Central memory CD8-positive, alpha-beta T cell (primary cell): ENCODE measurements around the gene C6orf62.
A peak's percentile ranks its signal among the peaks of the same experiment; 100 is the strongest.
"Not testable (repeated sequence)": the region's sequence is repeated elsewhere in the genome, so short reads cannot be mapped to it uniquely, and the experiment has no call there.

ENCODE experiments used
- ATAC-seq: fragments of 150-1000 bp; cut with Tn5 transposase; replicated peaks from 2 replicates; pipeline ENCODE4 v1.10.0; 2022; ENCODE audit warnings: mild to moderate bottlenecking, moderate FRiP score, moderate number of reproducible peaks; ENCODE audit not compliant: poor library complexity, severe bottlenecking; ENCODE audit errors: extremely low read depth
- DNase-seq, 2 donors: peaks; one replicate each; pipeline ENCODE4 v3.0.0; 2021; ENCODE audit warnings: low spot score in 2 of 2
- H3K27ac Mint-ChIP-seq: one replicate; pipeline ENCODE4 v1.8.0; 2022; ENCODE audit warnings: low read depth, mild to moderate bottlenecking, moderate library complexity, mixed read lengths
- H3K27me3 Mint-ChIP-seq: one replicate; pipeline ENCODE4 v1.8.0; 2022; ENCODE audit warnings: mixed read lengths
- H3K36me3 Mint-ChIP-seq: one replicate; pipeline ENCODE4 v1.8.0; 2022; ENCODE audit warnings: mild to moderate bottlenecking, moderate library complexity, mixed read lengths; ENCODE audit not compliant: insufficient read depth
- H3K4me1 Mint-ChIP-seq: one replicate; pipeline ENCODE4 v1.8.0; 2022; ENCODE audit warnings: mixed read lengths
- H3K4me3 Mint-ChIP-seq: one replicate; pipeline ENCODE4 v1.8.0; 2022; ENCODE audit warnings: mild to moderate bottlenecking, moderate library complexity, mixed read lengths
- H3K9me3 Mint-ChIP-seq: one replicate; pipeline ENCODE4 v1.8.0; 2022; ENCODE audit warnings: mixed read lengths

Gene C6orf62

DNA sequence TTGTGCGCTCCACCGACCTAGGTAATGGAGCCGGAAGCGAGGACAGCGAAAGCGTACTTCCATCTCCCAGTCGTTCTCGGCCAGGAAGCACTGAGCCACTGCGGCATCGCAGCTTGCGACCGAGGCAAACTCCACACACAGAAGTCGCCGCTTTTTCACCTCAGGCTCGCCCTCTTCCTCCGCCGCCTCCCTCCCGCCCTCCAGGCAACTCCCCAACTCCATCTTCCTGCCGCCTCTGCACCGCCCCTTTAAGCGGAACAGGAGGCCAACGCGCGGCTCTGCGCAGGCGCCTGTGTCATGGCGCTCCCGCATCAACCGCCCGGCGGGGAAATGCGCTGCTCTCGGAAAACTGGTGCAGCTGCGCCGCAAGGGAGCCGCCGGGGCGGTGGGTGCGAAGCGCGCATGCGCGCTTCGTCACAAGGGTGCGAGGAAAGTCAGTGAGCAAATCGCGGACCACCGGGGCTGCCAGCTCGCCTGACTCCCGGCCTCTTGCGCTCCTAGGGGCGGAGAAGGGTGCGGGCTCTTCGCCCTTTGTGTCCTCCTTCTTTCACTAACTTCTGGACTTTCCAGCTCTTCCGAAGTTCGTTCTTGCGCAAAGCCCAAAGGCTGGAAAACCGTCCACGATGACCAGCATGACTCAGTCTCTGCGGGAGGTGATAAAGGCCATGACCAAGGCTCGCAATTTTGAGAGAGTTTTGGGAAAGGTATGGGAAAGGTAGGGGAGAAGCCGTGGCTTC, 52.1 kb downstream of the C6orf62 start, which contains the start of the genes ACOT13 and TDP2:
Gene ACOT13 (plus strand): TSS at position 437 of the 737 bp plus-strand sequence. CDS start 187 bp downstream, at position 624.
Gene TDP2 (minus strand): TSS at position 259 of the 737 bp plus-strand sequence. CDS start 37 bp downstream, at position 222.
- Mint-ChIP-seq H3K27me3 (no peaks in the 10 kb centered on the region), H3K4me1 (peaks cover 67% of the 10 kb centered on the region), H3K36me3 (peaks cover 29% of the 10 kb centered on the region), H3K4me3 (peak within 1 kb of the TSS; percentile 98), H3K9me3 (no peaks in the 10 kb centered on the region), H3K27ac (peak within 1 kb of the TSS; percentile 96)
- ATAC-seq (peak; percentile 92), DNase-seq (peak; percentile 90 to 95)

DNA sequence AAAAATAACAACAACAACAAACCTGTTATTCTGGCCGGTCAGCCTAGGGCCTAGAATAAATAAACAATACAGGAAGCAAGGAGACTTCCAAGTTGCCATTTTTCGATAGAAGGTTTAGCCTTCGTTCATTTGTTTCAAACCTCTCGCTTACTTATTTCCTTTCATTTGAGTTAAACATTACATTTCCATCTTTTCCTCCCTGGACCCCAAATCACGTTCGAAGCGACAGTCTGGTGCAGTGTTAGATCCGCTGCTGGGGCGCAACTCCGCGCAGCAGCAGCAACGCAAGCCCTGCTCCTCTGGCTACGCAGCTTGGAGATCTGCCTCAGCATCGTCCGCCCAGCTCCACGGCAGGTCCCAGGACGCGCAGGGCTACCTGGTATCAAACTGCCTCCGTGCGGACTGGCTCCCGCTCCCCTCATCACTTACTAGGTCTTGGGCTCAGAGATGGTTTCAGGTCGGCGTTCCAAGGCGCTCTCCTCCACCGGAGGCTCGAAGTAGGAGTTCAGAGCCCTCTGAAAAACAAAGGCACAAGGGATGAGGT, 52.8 kb downstream of the C6orf62 start:
- Mint-ChIP-seq H3K9me3 (no peaks in the 10 kb centered on the region), H3K27ac (peak overlapping the region; percentile 96), H3K27me3 (no peaks in the 10 kb centered on the region), H3K4me1 (peaks cover 74% of the 10 kb centered on the region), H3K4me3 (peak overlapping the region; percentile 98), H3K36me3 (peaks cover 31% of the 10 kb centered on the region)
- DNase-seq = no peak
- peak; percentile 47 for ATAC-seq

DNA sequence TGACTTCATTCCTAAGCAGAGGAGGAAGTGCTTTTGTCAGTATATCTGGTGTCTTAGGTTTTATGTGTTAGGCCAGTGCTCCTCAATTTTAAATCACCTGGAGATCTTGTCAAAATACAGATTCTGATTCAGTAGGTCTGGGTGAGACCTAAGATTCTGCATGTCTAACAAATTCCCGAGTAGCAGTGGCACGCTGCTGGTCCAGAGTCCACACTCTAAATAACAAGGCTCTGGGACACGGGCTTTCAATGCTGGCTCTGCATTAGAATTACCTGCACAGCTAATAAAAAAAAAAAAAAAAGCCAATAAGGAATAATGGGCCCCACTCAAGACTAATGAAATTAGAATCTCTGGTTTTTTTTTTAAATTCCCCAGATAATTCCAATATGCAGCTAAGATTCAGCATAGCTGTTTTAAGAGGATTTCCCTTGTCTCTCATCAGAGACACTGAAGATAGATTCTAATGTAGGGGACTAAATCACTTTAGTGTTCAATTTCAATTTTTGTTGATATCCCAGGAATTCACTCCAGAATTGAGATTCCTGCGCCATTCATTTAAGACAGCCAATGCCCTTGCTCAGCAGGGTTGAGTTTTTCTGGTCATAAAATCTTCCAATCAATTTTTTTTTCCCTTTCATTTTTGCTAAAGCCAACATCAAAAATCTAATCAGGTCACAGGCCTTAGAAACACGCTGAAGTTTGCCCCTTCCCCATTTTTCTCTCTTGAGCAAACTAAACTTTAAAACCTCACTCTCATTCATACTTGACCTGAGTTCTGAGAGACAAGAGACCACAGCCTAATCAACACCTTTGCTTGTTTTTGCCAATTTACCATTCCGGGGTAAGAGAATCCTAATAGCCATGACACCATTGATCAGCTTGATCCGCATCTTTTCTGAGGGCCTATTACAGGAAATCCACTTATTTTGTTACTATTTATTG, 54.6 kb downstream of the C6orf62 start:
- peaks cover 35% of the 10 kb centered on the region for H3K36me3 Mint-ChIP-seq
- no peak for ATAC-seq
- no peak for DNase-seq
- no peaks in the 10 kb centered on the region for H3K27me3 Mint-ChIP-seq
- H3K4me3 Mint-ChIP-seq = peak overlapping the region; percentile 98
- peaks cover 80% of the 10 kb centered on the region for H3K4me1 Mint-ChIP-seq
- no peak overlapping the region for H3K27ac Mint-ChIP-seq
- no peaks in the 10 kb centered on the region for H3K9me3 Mint-ChIP-seq

DNA sequence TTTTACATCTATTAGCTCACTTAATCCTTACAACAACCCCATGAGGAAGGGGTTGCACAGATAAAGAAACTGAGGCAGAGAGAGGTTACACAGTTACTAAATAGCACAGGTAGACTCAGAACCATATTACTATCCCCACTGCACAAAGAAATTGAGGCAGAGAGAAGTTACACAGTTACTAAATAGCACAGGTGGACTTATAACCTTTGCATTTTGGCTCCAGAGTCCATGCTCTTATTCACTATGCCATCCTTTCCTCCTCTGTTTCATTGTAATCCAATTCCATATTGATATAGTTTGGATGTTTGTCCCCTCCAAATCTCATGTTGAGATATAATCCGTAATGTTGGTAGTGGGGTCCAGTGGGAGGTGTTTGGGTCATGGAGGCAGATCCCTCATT, 55.8 kb downstream of the C6orf62 start:
- Mint-ChIP-seq H3K4me3 (no peak overlapping the region), H3K36me3 (peaks cover 40% of the 10 kb centered on the region), H3K4me1 (peaks cover 72% of the 10 kb centered on the region), H3K27me3 (no peaks in the 10 kb centered on the region), H3K9me3 (no peaks in the 10 kb centered on the region), H3K27ac (no peak overlapping the region)
- DNase-seq = no peak
- no peak for ATAC-seq

DNA sequence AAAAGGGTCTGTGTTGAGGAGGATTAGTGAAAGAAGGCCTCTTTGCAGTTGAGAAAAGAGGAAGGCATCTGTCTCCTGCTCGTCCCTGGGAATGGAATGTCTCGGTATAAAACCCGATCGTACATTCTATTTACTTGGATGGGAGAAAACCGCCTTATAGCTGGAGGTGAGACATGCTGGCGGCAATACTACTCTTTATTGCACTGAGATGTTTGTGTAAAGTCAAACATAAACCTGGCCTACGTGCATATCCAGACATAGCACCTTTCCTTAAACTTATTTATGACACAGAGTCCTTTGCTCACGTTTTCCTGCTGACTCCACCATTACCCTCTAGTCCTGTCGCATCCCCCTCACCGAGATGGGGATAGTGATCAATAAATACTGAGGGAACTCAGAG, 56.7 kb downstream of the C6orf62 start:
- H3K4me1 Mint-ChIP-seq = peaks cover 71% of the 10 kb centered on the region
- no peak overlapping the region for H3K4me3 Mint-ChIP-seq
- no peaks in the 10 kb centered on the region for H3K9me3 Mint-ChIP-seq
- H3K27ac Mint-ChIP-seq = peak overlapping the region; percentile 50
- H3K27me3 Mint-ChIP-seq = no peaks in the 10 kb centered on the region
- DNase-seq (no peak), ATAC-seq (no peak)
- H3K36me3 Mint-ChIP-seq = peaks cover 43% of the 10 kb centered on the region

DNA sequence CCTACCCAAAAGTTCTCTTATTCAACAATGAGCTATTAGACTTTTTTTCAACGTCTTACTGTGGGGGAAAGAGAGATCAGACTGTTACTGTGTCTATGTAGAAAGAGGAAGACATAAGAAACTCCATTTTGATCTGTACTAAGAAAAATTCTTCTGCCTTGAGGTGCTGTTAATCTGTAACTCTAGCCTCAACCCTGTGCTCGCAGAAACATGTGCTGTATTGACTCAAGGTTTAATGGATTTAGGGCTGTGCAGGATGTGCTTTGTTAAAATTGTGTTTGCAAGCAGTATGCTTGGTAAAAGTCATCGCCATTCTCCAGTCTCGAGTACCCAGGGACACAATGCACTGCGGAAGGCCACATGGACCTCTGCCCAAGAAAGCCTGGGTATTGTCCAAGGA, 57.2 kb downstream of the C6orf62 start:
- peaks cover 42% of the 10 kb centered on the region for H3K36me3 Mint-ChIP-seq
- not testable (repeated sequence) for H3K9me3 Mint-ChIP-seq, DNase-seq, ATAC-seq, H3K27me3 Mint-ChIP-seq, H3K27ac Mint-ChIP-seq, H3K4me3 Mint-ChIP-seq
- H3K4me1 Mint-ChIP-seq = peaks cover 66% of the 10 kb centered on the region

DNA sequence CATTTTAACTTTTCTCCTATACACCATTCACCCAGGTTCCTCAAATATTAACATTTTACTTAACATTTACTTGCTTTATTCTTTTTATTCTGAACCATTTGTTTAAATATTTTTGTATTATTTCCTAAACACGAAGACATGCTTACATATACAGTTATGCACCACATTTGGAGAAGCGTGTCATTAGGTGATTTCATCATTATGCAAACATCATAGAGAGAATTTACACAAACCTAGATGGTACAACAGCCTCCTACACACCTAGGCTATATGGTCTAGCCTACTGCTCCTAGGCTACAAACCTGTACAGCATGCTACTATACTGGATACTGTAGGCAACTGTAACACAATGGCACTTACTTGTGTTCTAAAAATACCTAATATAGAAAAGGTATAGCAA, 58.8 kb downstream of the C6orf62 start:
- DNase-seq (no peak), ATAC-seq (no peak)
- peaks cover 45% of the 10 kb centered on the region for H3K36me3 Mint-ChIP-seq
- peaks cover 62% of the 10 kb centered on the region for H3K4me1 Mint-ChIP-seq
- no peaks in the 10 kb centered on the region for H3K27me3 Mint-ChIP-seq
- H3K27ac Mint-ChIP-seq = peak overlapping the region; percentile 16
- no peaks in the 10 kb centered on the region for H3K9me3 Mint-ChIP-seq
- no peak overlapping the region for H3K4me3 Mint-ChIP-seq

DNA sequence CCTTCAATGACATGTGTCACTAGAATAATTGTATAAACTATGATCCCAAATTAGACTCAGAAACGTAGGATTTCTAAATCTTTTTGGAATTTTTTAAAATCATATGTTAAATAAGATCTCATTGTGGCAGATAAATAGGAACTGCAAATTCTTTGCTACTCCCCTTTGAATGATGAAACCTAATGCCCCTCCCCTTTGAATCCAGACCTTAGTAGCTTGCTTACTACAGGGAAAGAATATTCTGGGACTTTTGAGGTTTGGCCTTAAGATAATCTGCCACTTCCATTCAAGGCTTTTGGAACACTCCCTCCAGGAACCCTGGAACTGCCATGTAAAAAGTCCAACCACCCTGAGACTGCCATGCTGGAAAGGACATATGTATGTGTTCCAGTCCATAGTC, 59.4 kb downstream of the C6orf62 start:
- Mint-ChIP-seq H3K9me3 (no peaks in the 10 kb centered on the region), H3K36me3 (peaks cover 44% of the 10 kb centered on the region), H3K4me1 (peaks cover 59% of the 10 kb centered on the region), H3K27ac (peak overlapping the region; percentile 16), H3K27me3 (no peaks in the 10 kb centered on the region), H3K4me3 (no peak overlapping the region)
- no peak for ATAC-seq
- no peak for DNase-seq

DNA sequence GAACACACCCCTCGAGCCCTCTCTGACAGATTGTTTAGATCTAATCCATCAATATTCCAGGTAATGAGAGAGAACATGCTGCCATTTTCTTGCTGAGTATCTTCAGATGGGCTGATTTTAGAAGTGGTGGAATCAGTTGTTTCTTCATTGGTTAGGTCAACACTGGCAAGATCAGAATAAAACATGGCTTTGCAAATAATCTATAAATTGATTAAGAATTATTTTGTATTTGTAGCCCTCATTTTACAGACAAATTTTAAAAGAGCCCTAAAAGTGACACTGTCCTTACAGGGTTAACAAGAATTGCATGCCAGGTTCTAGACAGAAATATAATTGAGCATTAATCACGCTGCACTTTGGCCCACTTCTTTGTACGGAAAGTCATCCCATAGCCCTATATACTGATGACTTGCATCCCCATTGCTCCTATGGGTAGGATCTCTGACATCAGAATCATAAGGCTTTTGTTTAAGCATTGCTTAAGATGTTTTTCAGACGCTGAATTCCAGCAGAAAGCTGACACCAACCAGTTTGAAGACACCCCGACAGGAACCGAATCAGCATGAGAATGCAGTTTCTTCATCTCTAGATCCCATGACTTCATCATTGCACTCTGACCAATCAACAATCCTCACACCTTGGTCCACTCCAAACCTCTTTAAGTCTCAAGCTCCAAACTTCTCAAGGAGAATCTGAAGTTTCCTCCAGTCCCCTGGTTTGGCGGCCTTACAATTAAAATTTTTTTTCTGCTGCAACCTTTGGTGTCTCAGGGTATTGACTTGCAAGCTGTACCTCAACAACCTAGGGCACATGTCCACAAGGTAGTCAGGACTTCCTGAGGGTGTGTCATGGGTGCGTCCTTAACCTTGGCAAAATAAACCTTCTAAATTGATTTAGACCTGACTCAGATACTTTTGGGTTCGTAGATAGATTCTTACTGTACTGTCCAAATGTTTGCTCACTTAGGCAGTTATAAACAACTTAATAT, 60.1 kb downstream of the C6orf62 start:
- H3K9me3 Mint-ChIP-seq = no peaks in the 10 kb centered on the region

DNA sequence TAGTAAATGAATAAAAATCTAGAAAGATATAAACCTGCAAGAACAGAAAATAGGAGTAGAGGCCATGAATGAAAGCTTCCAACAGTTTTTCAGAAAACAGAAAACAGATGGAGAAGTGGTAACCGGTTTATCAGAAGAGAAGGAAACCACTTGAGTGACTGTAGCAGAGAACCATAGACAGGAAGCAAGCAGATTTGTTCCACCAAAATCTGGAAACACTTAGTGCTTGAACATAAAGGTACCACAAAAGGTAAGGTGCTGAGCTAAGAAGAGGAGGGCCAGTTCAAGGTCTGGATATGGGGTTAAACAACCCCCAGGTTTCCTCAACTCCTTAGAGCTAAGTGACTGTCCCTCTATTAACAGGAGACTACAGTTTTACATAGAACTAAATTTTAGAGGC, 63.7 kb downstream of the C6orf62 start:
- ATAC-seq = no peak
- Mint-ChIP-seq H3K4me3 (no peak overlapping the region), H3K27ac (peak overlapping the region; percentile 73), H3K4me1 (peaks cover 34% of the 10 kb centered on the region), H3K9me3 (no peaks in the 10 kb centered on the region), H3K27me3 (no peaks in the 10 kb centered on the region), H3K36me3 (peaks cover 56% of the 10 kb centered on the region)
- DNase-seq = no peak

More for the DNA sequence above, 60.1 kb downstream of the C6orf62 start:
- Mint-ChIP-seq H3K36me3 (peaks cover 46% of the 10 kb centered on the region), H3K4me1 (peaks cover 56% of the 10 kb centered on the region), H3K27ac (no peak overlapping the region), H3K27me3 (no peaks in the 10 kb centered on the region), H3K4me3 (no peak overlapping the region)
- ATAC-seq (no peak), DNase-seq (no peak)
